Measurements from ENCODE around the gene ARID1B. TPM values are rescaled to one million over a fixed set of nuclear protein-coding genes. Genes with fewer than 3 reads are reported as not detected.

The ARID1B gene
- total RNA-seq, 1 donor from 2014 or later, result 78.1 TPM

GRCh38 chr6:156832669-156833068, 55.5 kb downstream of the ARID1B start:
- Mint-ChIP-seq H3K4me1 (ENCODE audit: unreplicated experiment) (peaks cover 53% of the 10 kb centered on the region), H3K4me3 (ENCODE audit: unreplicated experiment) (no peak overlapping the region), H3K27me3 (ENCODE audit: unreplicated experiment) (no peaks in the 10 kb centered on the region), H3K36me3 (ENCODE audit: unreplicated experiment) (peaks cover 9% of the 10 kb centered on the region), H3K9me3 (ENCODE audit: unreplicated experiment) (no peaks in the 10 kb centered on the region), H3K27ac (ENCODE audit: unreplicated experiment) (peak overlapping the region; percentile 66)
- DNase-seq (ENCODE audit: extremely low spot score, unreplicated experiment), result no peak
- no peak for TF ChIP-seq CTCF (IDR thresholded peaks at IDR 0.05)

DNA sequence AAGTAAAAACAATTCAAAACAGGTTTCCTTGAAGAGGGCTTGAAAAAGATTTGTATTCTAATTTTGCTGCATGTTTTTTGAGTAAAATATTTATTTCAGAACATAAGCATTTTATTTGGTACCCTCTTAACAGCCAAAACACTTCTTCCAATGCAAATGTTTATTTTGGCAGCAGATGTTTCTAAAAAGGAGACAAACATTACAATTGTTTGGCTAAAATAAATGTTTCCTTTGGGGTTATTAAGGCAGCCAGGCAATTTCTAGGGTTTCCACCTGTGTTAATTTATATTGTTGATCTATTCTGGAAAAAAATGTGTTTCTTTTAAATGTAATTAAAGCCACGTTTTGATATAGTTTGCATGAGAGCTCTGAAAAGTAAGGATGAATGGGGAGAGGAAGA, 56.6 kb downstream of the ARID1B start:
- H3K4me1 Mint-ChIP-seq (ENCODE audit: unreplicated experiment), result peaks cover 42% of the 10 kb centered on the region
- peaks cover 9% of the 10 kb centered on the region for H3K36me3 Mint-ChIP-seq (ENCODE audit: unreplicated experiment)
- no peak for TF ChIP-seq CTCF (IDR thresholded peaks at IDR 0.05)
- no peaks in the 10 kb centered on the region for H3K27me3 Mint-ChIP-seq (ENCODE audit: unreplicated experiment)
- H3K9me3 Mint-ChIP-seq (ENCODE audit: unreplicated experiment), result no peaks in the 10 kb centered on the region
- H3K27ac Mint-ChIP-seq (ENCODE audit: unreplicated experiment), result peak overlapping the region; percentile 53
- H3K4me3 Mint-ChIP-seq (ENCODE audit: unreplicated experiment), result no peak overlapping the region
- no peak for DNase-seq (ENCODE audit: extremely low spot score, unreplicated experiment)

- Mint-ChIP-seq H3K9me3 (ENCODE audit: unreplicated experiment) (no peaks in the 10 kb centered on the region), H3K27ac (ENCODE audit: unreplicated experiment) (no peak overlapping the region), H3K27me3 (ENCODE audit: unreplicated experiment) (no peaks in the 10 kb centered on the region), H3K4me3 (ENCODE audit: unreplicated experiment) (no peak overlapping the region), H3K4me1 (ENCODE audit: unreplicated experiment) (peaks cover 25% of the 10 kb centered on the region), H3K36me3 (ENCODE audit: unreplicated experiment) (no peaks in the 10 kb centered on the region)
- no peak for TF ChIP-seq CTCF (IDR thresholded peaks at IDR 0.05)
- no peak for DNase-seq (ENCODE audit: extremely low spot score, unreplicated experiment)
Measured at GRCh38 chr6:156839129-156839528, 62.0 kb downstream of the ARID1B start.

GRCh38 chr6:156839591-156840001, 62.4 kb downstream of the ARID1B start:
- Mint-ChIP-seq H3K27me3 (ENCODE audit: unreplicated experiment) (no peaks in the 10 kb centered on the region), H3K27ac (ENCODE audit: unreplicated experiment) (no peak overlapping the region), H3K4me1 (ENCODE audit: unreplicated experiment) (peaks cover 28% of the 10 kb centered on the region), H3K9me3 (ENCODE audit: unreplicated experiment) (no peaks in the 10 kb centered on the region), H3K4me3 (ENCODE audit: unreplicated experiment) (no peak overlapping the region), H3K36me3 (ENCODE audit: unreplicated experiment) (no peaks in the 10 kb centered on the region)
- no peak for TF ChIP-seq CTCF (IDR thresholded peaks at IDR 0.05)
- no peak for DNase-seq (ENCODE audit: extremely low spot score, unreplicated experiment)

- no peak for TF ChIP-seq CTCF (IDR thresholded peaks at IDR 0.05)
- no peaks in the 10 kb centered on the region for H3K27me3 Mint-ChIP-seq (ENCODE audit: unreplicated experiment)
- H3K4me3 Mint-ChIP-seq (ENCODE audit: unreplicated experiment), result no peak overlapping the region
- H3K9me3 Mint-ChIP-seq (ENCODE audit: unreplicated experiment), result no peaks in the 10 kb centered on the region
- no peak for DNase-seq (ENCODE audit: extremely low spot score, unreplicated experiment)
- peak overlapping the region; percentile 56 for H3K27ac Mint-ChIP-seq (ENCODE audit: unreplicated experiment)
- H3K4me1 Mint-ChIP-seq (ENCODE audit: unreplicated experiment), result peaks cover 34% of the 10 kb centered on the region
- no peaks in the 10 kb centered on the region for H3K36me3 Mint-ChIP-seq (ENCODE audit: unreplicated experiment)
Measured at GRCh38 chr6:156840136-156840535, 63.0 kb downstream of the ARID1B start.

Data from osteocyte (in vitro differentiated cells).